Stimulated activated naive B cell treated with anti-CD40 and anti-IgM and Interleukin-4, amounts not matched to agents 10 μg/mL and 1 μg/mL and 100 μg/mL, for 72 hours (primary cell): ENCODE measurements around the gene POLR2J2.
A peak's percentile ranks its signal among the peaks of the same experiment; 100 is the strongest.
"Not testable (repeated sequence)": the region's sequence is repeated elsewhere in the genome, so short reads cannot be mapped to it uniquely, and the experiment has no call there.

ENCODE experiments used
- ATAC-seq, 2 donors: fragments of 150-1000 bp; cut with Tn5 transposase; replicated peaks; 2 replicates each; pipeline ENCODE4 v1.10.0; 2021; ENCODE audit warnings: moderate library complexity in 1 of 2
- DNase-seq: peaks from one replicate; pipeline ENCODE4 v3.0.0; 2021
- H3K27ac Mint-ChIP-seq: one replicate; pipeline ENCODE4 v1.8.0; 2022; ENCODE audit warnings: mild to moderate bottlenecking, mixed read lengths
- H3K27me3 Mint-ChIP-seq, 2 donors: one replicate each; pipeline ENCODE4 v1.8.0; 2022; ENCODE audit warnings: mixed read lengths in 2 of 2
- H3K36me3 Mint-ChIP-seq, 2 donors: one replicate each; pipeline ENCODE4 v1.8.0; 2022; ENCODE audit warnings: mixed read lengths in 2 of 2, mild to moderate bottlenecking in 1 of 2
- H3K4me1 Mint-ChIP-seq, 2 donors: one replicate each; pipeline ENCODE4 v1.8.0; 2022; ENCODE audit warnings: mixed read lengths in 2 of 2, mild to moderate bottlenecking in 1 of 2
- H3K4me3 Mint-ChIP-seq, 2 donors: one replicate each; pipeline ENCODE4 v1.8.0; 2022; ENCODE audit warnings: mild to moderate bottlenecking in 2 of 2, mixed read lengths in 2 of 2, moderate library complexity in 1 of 2
- H3K9me3 Mint-ChIP-seq, 2 donors: one replicate each; pipeline ENCODE4 v1.8.0; 2022; ENCODE audit warnings: mixed read lengths in 2 of 2, mild to moderate bottlenecking in 1 of 2

Gene POLR2J2

DNA sequence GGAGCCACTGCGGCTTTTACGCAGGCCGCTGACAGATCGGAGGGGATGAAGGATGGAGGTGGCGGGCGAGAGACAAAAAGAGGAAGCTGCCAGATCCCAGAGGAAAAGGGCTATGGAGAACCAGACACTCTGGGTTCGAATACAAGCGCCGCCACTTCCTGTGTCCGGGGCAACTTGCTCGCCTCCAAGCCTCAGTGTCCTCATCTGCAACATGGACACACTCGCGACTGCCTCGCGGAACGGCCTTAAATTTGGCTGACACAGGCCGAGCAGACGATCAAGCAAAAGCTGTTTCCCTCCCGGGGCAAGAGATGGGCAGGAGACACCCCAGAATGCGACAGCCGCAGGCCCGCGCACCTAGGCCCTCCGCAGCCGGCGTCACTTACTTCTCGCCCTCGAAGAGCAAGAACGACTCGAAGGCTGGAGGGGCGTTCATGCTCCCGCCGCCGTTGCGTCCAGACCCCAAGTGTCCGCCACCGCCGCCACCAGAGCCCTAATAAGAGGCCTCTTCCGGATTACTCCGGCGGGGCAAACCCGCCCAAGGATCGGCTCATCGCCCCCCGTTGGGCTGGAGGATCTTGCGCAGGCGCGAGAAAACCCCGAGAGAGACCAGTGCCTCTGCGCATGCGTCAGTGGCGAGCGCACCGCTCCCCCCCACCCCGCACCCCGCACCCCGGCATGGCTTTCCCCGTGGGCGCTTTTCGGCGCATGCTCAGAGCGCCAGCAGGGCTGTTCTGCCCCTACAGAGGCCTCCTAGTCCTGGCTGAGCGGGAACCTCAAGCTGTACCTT, at the start of gene POLR2J2:
Gene POLR2J2, minus strand, starts transcription at position 498 of the 790 bp plus-strand sequence. Its CDS starts 62 bp downstream, at position 436.
- H3K36me3 Mint-ChIP-seq, H3K4me1 Mint-ChIP-seq, H3K9me3 Mint-ChIP-seq, H3K27me3 Mint-ChIP-seq: not testable (repeated sequence)
- ATAC-seq = peak; percentile 85 to 92
- Mint-ChIP-seq H3K4me3 (peak within 1 kb of the TSS; percentile 70 to 82), H3K27ac (peak within 1 kb of the TSS; percentile 88)
- peak; percentile 78 for DNase-seq

GRCh38 chr7:102718491-102718890, 47.0 kb upstream of the POLR2J2 start:
- not testable (repeated sequence) for H3K4me1 Mint-ChIP-seq, H3K9me3 Mint-ChIP-seq, H3K4me3 Mint-ChIP-seq, H3K36me3 Mint-ChIP-seq, ATAC-seq, DNase-seq, H3K27ac Mint-ChIP-seq
- peaks cover 9 to 13% of the 10 kb centered on the region in 2 donors for H3K27me3 Mint-ChIP-seq

- ATAC-seq = peak; percentile 54 to 65
- H3K27me3 Mint-ChIP-seq, H3K4me1 Mint-ChIP-seq, H3K36me3 Mint-ChIP-seq, H3K4me3 Mint-ChIP-seq, H3K9me3 Mint-ChIP-seq, DNase-seq, H3K27ac Mint-ChIP-seq: not testable (repeated sequence)
Measured at GRCh38 chr7:102715718-102716117, 44.3 kb upstream of the POLR2J2 start.

DNA sequence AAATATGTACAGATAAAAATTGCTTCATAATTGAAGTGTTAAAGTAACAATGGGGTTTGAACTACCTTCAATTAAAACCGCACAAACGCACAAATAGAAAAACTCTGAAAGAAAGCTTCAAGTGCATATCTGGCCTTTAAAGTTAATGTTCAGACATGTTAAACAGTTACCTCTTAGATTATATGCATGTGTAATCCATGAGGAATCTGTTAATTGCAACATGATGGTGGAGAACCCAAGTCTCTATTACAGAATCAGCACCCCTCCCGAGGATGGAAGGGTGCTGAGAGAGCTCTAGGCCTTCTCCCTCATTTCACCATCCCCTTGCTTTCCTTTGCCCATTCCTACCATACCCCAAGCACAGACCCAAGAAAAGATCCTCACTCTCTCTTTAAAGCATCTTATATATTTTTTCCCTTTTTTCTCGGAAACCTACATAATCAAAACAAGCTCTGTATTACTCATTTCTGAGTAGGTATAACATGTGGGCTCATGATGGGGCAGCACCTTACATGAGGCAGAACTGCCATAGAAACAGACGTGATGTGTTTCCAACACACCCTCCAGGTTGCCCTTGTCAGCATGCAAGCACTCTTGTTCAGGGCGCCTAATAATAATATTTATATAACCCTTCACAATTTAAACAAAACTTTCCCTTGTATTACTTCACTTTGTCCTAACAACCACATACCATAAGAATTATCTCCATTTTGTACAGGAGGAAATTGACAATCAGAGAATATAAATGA, 43.5 kb upstream of the POLR2J2 start:
- H3K36me3 Mint-ChIP-seq, H3K4me1 Mint-ChIP-seq, H3K9me3 Mint-ChIP-seq, H3K27ac Mint-ChIP-seq, DNase-seq, H3K27me3 Mint-ChIP-seq, H3K4me3 Mint-ChIP-seq: not testable (repeated sequence)
- ATAC-seq = peak; percentile 38 to 48

DNA sequence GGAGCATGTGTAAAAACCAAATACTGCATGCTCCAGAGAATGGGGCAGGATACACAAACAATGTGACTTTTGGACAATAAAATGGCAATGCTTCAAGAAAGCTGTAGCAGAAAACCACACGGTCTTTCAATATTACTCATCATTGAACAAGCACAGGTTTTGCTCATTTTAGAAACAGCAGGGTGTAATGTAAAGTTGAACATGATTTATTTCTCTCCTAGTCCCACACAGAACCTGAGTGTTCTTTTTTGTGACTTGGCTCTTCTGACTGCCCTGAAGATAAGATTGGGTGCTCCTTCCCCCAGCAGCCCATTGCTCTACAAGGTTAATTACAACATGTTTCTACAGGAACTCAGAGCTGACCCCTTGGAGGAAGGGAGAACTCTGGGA, 42.2 kb upstream of the POLR2J2 start:
- H3K9me3 Mint-ChIP-seq, H3K27me3 Mint-ChIP-seq, DNase-seq, H3K4me1 Mint-ChIP-seq, H3K36me3 Mint-ChIP-seq: not testable (repeated sequence)
- peak overlapping the region; percentile 23 to 57 for H3K4me3 Mint-ChIP-seq
- peak; percentile 73 to 83 for ATAC-seq
- peak overlapping the region; percentile 81 for H3K27ac Mint-ChIP-seq

DNA sequence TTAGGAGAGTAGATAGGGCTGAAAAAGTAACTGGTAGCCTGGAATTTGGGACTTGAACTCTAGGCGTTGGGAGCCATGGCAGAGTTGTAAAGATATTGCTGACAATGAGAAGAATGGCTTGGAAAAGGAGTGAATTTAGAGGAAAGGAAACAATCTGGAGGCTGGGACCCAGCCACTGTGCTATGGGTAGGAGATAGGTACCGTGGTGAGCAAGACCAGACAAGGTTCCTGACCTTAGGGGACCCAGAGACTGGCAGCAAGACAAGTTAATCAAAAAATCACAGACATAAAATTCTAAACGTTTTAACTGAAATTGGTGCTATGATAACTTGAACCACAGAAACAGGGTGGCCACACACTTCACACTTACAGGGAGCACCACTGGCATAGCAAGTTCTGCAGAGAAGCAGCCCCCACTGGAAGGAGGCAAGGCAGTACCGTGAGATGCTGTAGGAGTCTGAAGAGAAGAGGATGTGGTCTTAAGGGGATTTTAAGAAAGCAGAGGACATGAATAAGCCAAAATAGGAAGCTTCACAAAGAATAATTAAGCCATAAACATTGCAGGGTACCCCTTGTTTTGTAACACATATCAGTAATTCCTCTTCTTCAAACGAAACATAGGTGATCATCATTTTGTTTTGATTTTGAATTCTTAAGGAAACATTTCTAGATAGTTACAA, 41.7 kb upstream of the POLR2J2 start:
- H3K36me3 Mint-ChIP-seq, H3K4me1 Mint-ChIP-seq, H3K9me3 Mint-ChIP-seq, H3K27me3 Mint-ChIP-seq: not testable (repeated sequence)
- Mint-ChIP-seq H3K27ac (peak overlapping the region; percentile 81), H3K4me3 (peak overlapping the region; percentile 23 to 57)
- peak; percentile 89 to 92 for ATAC-seq
- peak; percentile 35 for DNase-seq

GRCh38 chr7:102698962-102699750, 27.7 kb upstream of the POLR2J2 start:
- H3K9me3 Mint-ChIP-seq, H3K27ac Mint-ChIP-seq, H3K4me3 Mint-ChIP-seq, H3K4me1 Mint-ChIP-seq, H3K36me3 Mint-ChIP-seq, ATAC-seq, H3K27me3 Mint-ChIP-seq, DNase-seq: not testable (repeated sequence)

DNA sequence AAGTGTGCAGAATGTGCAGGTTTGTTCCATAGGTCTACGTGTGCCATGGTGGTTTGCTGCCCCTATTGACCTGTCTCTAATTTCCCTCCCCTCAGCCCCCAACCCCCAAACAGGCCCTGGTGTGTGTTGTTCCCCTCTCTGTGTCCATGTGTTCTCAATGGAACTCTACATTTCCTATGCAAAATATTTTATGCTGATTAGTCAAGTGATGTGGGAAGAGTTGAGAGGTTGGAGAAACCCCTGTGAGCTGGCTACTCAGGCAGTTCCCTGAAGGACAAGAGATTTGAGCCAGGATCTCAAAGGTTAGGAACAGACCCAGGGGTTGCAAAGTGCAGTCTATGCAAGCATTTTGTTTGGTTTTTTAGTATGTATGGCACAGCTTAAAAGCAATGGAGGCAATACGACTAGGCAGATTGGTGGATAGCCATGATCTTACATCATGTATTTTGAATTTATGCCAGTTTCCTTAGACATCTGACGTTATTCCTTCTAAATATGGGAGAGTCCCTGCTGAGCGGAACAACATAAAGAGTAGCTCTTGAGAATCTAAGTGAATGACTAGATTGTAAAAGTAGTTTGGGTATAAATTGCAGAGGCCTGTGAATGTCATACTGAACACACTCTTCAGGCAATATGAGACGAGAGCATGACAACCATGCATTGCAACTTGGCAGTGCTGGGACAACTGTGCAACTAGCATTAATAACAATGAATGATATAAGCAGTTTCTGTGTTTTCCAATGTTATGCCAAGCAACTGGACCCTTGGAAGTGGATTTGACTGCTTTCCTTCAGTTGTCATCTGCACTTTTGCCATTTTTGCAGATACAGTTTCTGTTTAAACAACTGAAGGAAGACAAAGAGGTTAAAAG, 26.4 kb upstream of the POLR2J2 start:
- DNase-seq, H3K36me3 Mint-ChIP-seq, H3K4me1 Mint-ChIP-seq, H3K4me3 Mint-ChIP-seq, ATAC-seq, H3K9me3 Mint-ChIP-seq, H3K27me3 Mint-ChIP-seq, H3K27ac Mint-ChIP-seq: not testable (repeated sequence)

GRCh38 chr7:102696009-102696408, 24.5 kb upstream of the POLR2J2 start:
- H3K27ac Mint-ChIP-seq, DNase-seq, H3K9me3 Mint-ChIP-seq, H3K36me3 Mint-ChIP-seq, H3K4me3 Mint-ChIP-seq, ATAC-seq, H3K27me3 Mint-ChIP-seq, H3K4me1 Mint-ChIP-seq: not testable (repeated sequence)

DNA sequence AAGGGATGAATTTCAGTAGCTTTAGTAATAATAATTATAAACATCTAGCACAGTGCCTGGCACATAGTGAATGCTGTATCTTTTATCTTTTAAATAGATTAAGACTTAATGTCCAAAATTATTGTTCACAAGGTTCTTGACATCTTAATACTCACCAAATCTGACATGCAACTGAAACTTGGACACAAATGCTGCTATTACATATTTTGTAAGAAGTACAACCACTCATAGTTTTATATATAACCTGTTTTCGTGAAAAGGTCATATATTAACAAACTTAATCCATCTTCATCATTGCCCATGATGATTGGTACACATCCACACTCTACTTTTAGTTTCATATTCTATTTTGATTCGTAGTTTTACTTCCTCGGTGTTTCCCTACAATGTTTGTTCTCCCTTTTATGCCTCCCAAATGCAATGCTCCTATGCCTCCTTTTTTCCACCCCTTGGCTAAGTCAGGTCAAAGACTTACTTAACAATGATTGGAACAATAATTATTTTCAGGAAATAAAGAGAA, 23.6 kb upstream of the POLR2J2 start:
- H3K27ac Mint-ChIP-seq, H3K9me3 Mint-ChIP-seq, H3K27me3 Mint-ChIP-seq, H3K36me3 Mint-ChIP-seq, H3K4me3 Mint-ChIP-seq, DNase-seq, H3K4me1 Mint-ChIP-seq: not testable (repeated sequence)
- peak; percentile 60 to 67 for ATAC-seq

DNA sequence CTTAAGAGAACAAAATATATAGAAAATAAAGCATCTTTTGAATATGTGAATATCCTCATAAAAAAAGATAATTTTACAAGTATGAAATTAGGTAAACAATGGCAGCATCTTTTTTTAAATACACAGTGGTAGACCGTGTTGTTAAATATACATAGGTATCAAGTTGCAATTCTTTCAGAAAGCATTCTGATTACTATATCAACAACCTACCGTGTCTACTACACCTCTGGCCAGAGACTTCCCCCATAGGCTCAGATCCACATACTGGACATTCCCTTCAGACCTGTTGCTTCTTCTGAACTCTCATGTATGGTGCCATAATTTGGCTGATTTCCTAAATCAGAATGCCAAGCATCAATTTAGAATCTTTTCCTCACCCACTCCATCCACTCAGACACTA, 22.5 kb upstream of the POLR2J2 start:
- DNase-seq, H3K4me1 Mint-ChIP-seq, H3K27me3 Mint-ChIP-seq, H3K36me3 Mint-ChIP-seq, ATAC-seq, H3K9me3 Mint-ChIP-seq, H3K4me3 Mint-ChIP-seq, H3K27ac Mint-ChIP-seq: not testable (repeated sequence)

- not testable (repeated sequence) for H3K9me3 Mint-ChIP-seq, DNase-seq, ATAC-seq, H3K27ac Mint-ChIP-seq, H3K4me1 Mint-ChIP-seq, H3K36me3 Mint-ChIP-seq, H3K4me3 Mint-ChIP-seq, H3K27me3 Mint-ChIP-seq
Measured at GRCh38 chr7:102690602-102691001, 19.1 kb upstream of the POLR2J2 start.
